Measurements from ENCODE around the gene ANO1.
A peak's percentile ranks its signal among the peaks of the same experiment; 100 is the strongest.

The ANO1 gene

GRCh38 chr11:70230840-70231710 lies 153.0 kb downstream of the ANO1 start:
- FAIRE-seq, result no peak
- no peak for DNase-seq (ENCODE audit: insufficient read length, low spot score)

DNA sequence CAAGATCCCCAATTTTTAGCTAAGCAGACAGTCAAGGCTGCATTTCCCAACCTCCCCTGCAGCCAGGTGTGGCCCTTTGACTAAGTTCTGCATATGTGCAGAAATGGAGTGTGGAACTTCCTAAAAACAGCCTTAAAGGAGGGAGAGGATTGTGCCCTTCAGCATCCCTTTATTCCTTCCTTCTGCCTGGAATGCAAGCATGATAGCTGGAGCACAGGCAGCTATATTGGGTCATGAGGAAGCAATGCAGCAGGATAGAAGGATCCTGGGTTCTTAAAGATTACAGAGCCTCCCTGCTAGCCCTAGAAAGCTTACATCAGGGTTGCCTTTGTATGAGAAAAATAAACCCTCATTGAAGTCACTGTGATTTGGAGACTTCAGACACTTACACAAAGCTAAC lies 154.9 kb downstream of the ANO1 start:
- FAIRE-seq, result no peak
- DNase-seq (ENCODE audit: insufficient read length, low spot score), result no peak

DNA sequence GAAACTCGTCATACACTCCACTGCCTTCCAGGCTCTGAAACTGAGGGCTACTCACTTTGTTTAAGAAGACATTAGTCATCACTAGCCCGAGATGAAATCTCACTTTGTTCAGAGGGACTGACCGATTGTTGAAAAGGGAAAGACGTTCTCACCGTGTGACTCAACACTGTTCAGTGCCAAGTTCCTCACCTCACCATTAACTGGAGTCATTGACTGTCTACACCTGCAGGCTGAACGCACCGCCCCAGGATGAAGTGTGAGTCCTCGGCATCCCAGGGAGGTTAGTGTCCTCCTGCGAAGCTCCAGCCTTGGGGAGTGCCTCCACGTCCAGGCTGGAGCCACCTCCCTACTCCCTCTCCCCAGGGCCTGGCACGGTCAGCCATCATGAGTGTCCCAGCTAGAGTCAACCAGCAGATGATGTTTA lies 155.4 kb downstream of the ANO1 start:
- FAIRE-seq (peak; percentile 96), DNase-seq (ENCODE audit: insufficient read length, low spot score) (peak; percentile 88)

GRCh38 chr11:70233962-70234361 lies 155.8 kb downstream of the ANO1 start:
- DNase-seq (ENCODE audit: insufficient read length, low spot score) (no peak), FAIRE-seq (peak; percentile 65)
